CD14-positive monocyte (primary cell): Measurements from ENCODE around the gene COPB1. TPM values are rescaled to one million over a fixed set of nuclear protein-coding genes. Genes with fewer than 3 reads are reported as not detected.

Experiments
- DNase-seq, 3 donors: peaks; one replicate each; pipeline ENCODE4 v3.0.0-alpha.2; 2011 to 2022
- H2AFZ ChIP-seq: 2 replicates; pipeline ENCODE4 v1.6.0; 2012; ENCODE audit warnings: mild to moderate bottlenecking, low read depth, low read length, inconsistent platforms; ENCODE audit not compliant: insufficient read depth, poor library complexity, severe bottlenecking
- H3K27ac ChIP-seq, 2 donors: 1 replicate in 1 of 2; 2 replicates in 1 of 2; pipeline ENCODE4 v1.5.1; 2012 to 2013; ENCODE audit warnings: low read length in 2 of 2, control low read depth in 1 of 2, inconsistent platforms in 1 of 2, low read depth in 1 of 2, mild to moderate bottlenecking in 1 of 2
- H3K27me3 ChIP-seq, 2 donors: one replicate each; pipeline versions ENCODE4 v1.6.0 to v1.6.1; 2011 to 2013; ENCODE audit warnings: low read length in 2 of 2; ENCODE audit not compliant: control insufficient read depth in 2 of 2, insufficient read depth in 2 of 2
- H3K36me3 ChIP-seq, 2 donors: replicated peaks in 1 of 2; 1 replicate in 1 of 2; 2 replicates in 1 of 2; pipeline versions ENCODE4 v1.5.1 to v1.6.1; 2012 to 2013; ENCODE audit warnings: low read length in 2 of 2, control low read depth in 1 of 2, inconsistent platforms in 1 of 2, mild to moderate bottlenecking in 1 of 2; ENCODE audit not compliant: insufficient read depth in 2 of 2, control insufficient read depth in 1 of 2
- H3K4me1 ChIP-seq, 2 donors: 1 replicate in 1 of 2; 2 replicates in 1 of 2; pipeline versions ENCODE4 v1.5.1 to v1.6.1; 2012 to 2013; ENCODE audit warnings: low read length in 2 of 2, control low read depth in 1 of 2, inconsistent platforms in 1 of 2, mild to moderate bottlenecking in 1 of 2, moderate library complexity in 1 of 2; ENCODE audit not compliant: insufficient read depth in 2 of 2, control insufficient read depth in 1 of 2
- H3K4me2 ChIP-seq: replicated peaks from 2 replicates; pipeline ENCODE3; 2012; ENCODE audit warnings: low read length, moderate library complexity, mild to moderate bottlenecking; ENCODE audit not compliant: poor library complexity, severe bottlenecking; ENCODE audit errors: extremely low read depth
- H3K4me3 ChIP-seq, 3 experiments: fragments of 200-600 bp in 1 of 3; sonication (generic) in 1 of 3; replicated peaks in 1 of 3; 1 replicate in 2 of 3; 2 replicates in 1 of 3; pipeline ENCODE4 v1.5.1; 2011 to 2013; ENCODE audit warnings: low read length in 3 of 3, mild to moderate bottlenecking in 3 of 3, control low read depth in 2 of 3, low read depth in 2 of 3, inconsistent platforms in 1 of 3, moderate library complexity in 1 of 3
- H3K79me2 ChIP-seq: 2 replicates; pipeline ENCODE4 v1.6.0; 2012; ENCODE audit warnings: mild to moderate bottlenecking, control low read depth, inconsistent platforms, low read length, moderate library complexity; ENCODE audit not compliant: insufficient read depth
- H3K9ac ChIP-seq: 2 replicates; pipeline ENCODE4 v1.6.0; 2017; ENCODE audit warnings: low read length, mild to moderate bottlenecking; ENCODE audit not compliant: insufficient read depth, poor library complexity, severe bottlenecking
- H3K9me3 ChIP-seq, 2 donors: replicated peaks in 1 of 2; 1 replicate in 1 of 2; 2 replicates in 1 of 2; pipeline versions ENCODE4 v1.5.1 to v1.6.1; 2012 to 2013; ENCODE audit warnings: low read length in 2 of 2, control low read depth in 1 of 2; ENCODE audit not compliant: control insufficient read depth in 1 of 2, insufficient read depth in 1 of 2
- H4K20me1 ChIP-seq: 2 replicates; pipeline ENCODE4 v1.6.0; 2012; ENCODE audit warnings: mild to moderate bottlenecking, low read length, control low read depth, moderate library complexity; ENCODE audit not compliant: insufficient read depth
- H3K27ac Mint-ChIP-seq, 7 donors: one replicate each; pipeline ENCODE4 v1.8.0; 2020; ENCODE audit warnings: mild to moderate bottlenecking in 7 of 7, mixed read lengths in 7 of 7, moderate library complexity in 6 of 7, inconsistent platforms in 2 of 7
- H3K27me3 Mint-ChIP-seq, 3 donors: one replicate each; pipeline ENCODE4 v1.8.0; 2021 to 2022; ENCODE audit warnings: low read depth in 3 of 3, mild to moderate bottlenecking in 3 of 3, mixed read lengths in 3 of 3, moderate library complexity in 3 of 3, inconsistent platforms in 1 of 3
- H3K36me3 Mint-ChIP-seq, 2 donors: one replicate each; pipeline ENCODE4 v1.8.0; 2020; ENCODE audit warnings: mixed read lengths in 2 of 2, inconsistent platforms in 1 of 2, mild to moderate bottlenecking in 1 of 2
- H3K4me1 Mint-ChIP-seq: one replicate; pipeline ENCODE4 v1.8.0; 2020; ENCODE audit warnings: mild to moderate bottlenecking, mixed read lengths
- H3K4me3 Mint-ChIP-seq, 2 donors: one replicate each; pipeline ENCODE4 v1.8.0; 2020; ENCODE audit warnings: mild to moderate bottlenecking in 2 of 2, mixed read lengths in 2 of 2, moderate library complexity in 1 of 2
- H3K9me3 Mint-ChIP-seq, 7 donors: one replicate each; pipeline ENCODE4 v1.8.0; 2020 to 2022; ENCODE audit warnings: mixed read lengths in 7 of 7, mild to moderate bottlenecking in 6 of 7, moderate library complexity in 6 of 7, inconsistent platforms in 2 of 7
- CTCF ChIP-seq: fragments of 200-600 bp; IDR thresholded peaks from one replicate; pipeline ENCODE4 v1.8.0; 2022; ENCODE audit warnings: antibody characterized with exemption, mild to moderate bottlenecking
- WGBS: methylation state at CpG from one replicate; pipeline ENCODE4 v1.1.5; 2013; ENCODE audit warnings: missing lambda C conversion rate; ENCODE audit not compliant: insufficient coverage; 5-methylcytosine and 5-hydroxymethylcytosine counted together
- intact Hi-C, 2 donors: fragments of 100-400 bp; cut with micrococcal nuclease; formaldehyde crosslinking; loops; one replicate each; pipeline versions ENCODE4 v1.15.0 to v1.15.1; 2023
- polyA plus RNA-seq, 3 donors: library from polyadenylated mRNA; depleted of rRNA in 1 of 3; unstranded in 2 of 3; stranded (reverse) in 1 of 3; fragments of 300-500 nt in 2 of 3; fragments of >200 nt in 1 of 3; fragmentation: Illumina TruSeq in 2 of 3; gene quantifications; 1 replicate in 2 of 3; 2 replicates in 1 of 3; pipeline ENCODE4 v1.2.3, GENCODE V29; 2012 to 2021

Gene COPB1
- polyA plus RNA-seq, 3 donors: 37.8 to 108 (median 87.1) TPM

GRCh38 chr11:14543260-14543659 lies 43.6 kb upstream of the COPB1 start:
- Mint-ChIP-seq H3K9me3 (peaks cover 0 to 2% (median 0%) of the 10 kb centered on the region in 7 donors), H3K27me3 (no peaks in the 10 kb centered on the region), H3K27ac (peak overlapping the region in 5 of 7 donors; percentile 77 to 94 (median 92)), H3K4me3 (no peak overlapping the region), H3K4me1 (peaks cover 60% of the 10 kb centered on the region), H3K36me3 (no peaks in the 10 kb centered on the region)
- H3K9ac ChIP-seq: no peak overlapping the region
- DNase-seq: no peak
- TF ChIP-seq CTCF: no peak
- no peaks in the 10 kb centered on the region for H3K36me3 ChIP-seq
- H3K79me2 ChIP-seq: peaks cover 10% of the 10 kb centered on the region
- H3K27ac ChIP-seq: peak overlapping the region; percentile 55 to 92
- no peak overlapping the region for H3K4me2 ChIP-seq
- H3K27me3 ChIP-seq: no peaks in the 10 kb centered on the region
- peak overlapping the region in 1 of 3 experiments; percentile 37 for H3K4me3 ChIP-seq
- H2AFZ ChIP-seq: no peak overlapping the region
- intact Hi-C loops: loop anchor here (5.0 to 10.0 kb wide), 2 partner anchors 102 to 354 kb away; partner anchors contain the start of gene PDE3B (in 1 of the 2)
- no peaks in the 10 kb centered on the region for H3K9me3 ChIP-seq
- peaks cover 57 to 64% of the 10 kb centered on the region in 2 donors for H3K4me1 ChIP-seq
- no CpG with 5 or more reads among the region's 1 CpG for WGBS
- no peaks in the 10 kb centered on the region for H4K20me1 ChIP-seq

GRCh38 chr11:14542324-14542723 lies 42.7 kb upstream of the COPB1 start:
- H3K4me3 Mint-ChIP-seq: peak overlapping the region in 1 of 2 donors; percentile 23
- H3K27me3 Mint-ChIP-seq: no peaks in the 10 kb centered on the region
- no peaks in the 10 kb centered on the region for H3K36me3 Mint-ChIP-seq
- Histone ChIP-seq H3K79me2 (peaks cover 10% of the 10 kb centered on the region), H3K9ac (no peak overlapping the region), H3K4me3 (peak overlapping the region in 1 of 3 experiments; percentile 37), H3K27me3 (no peaks in the 10 kb centered on the region), H3K9me3 (no peaks in the 10 kb centered on the region), H3K4me2 (peak overlapping the region; percentile 41), H3K36me3 (no peaks in the 10 kb centered on the region), H4K20me1 (no peaks in the 10 kb centered on the region), H3K4me1 (peaks cover 62 to 69% of the 10 kb centered on the region in 2 donors), H2AFZ (no peak overlapping the region), H3K27ac (peak overlapping the region; percentile 55 to 92)
- H3K27ac Mint-ChIP-seq: peak overlapping the region; percentile 73 to 94 (median 92)
- H3K9me3 Mint-ChIP-seq: peaks cover 0 to 2% (median 0%) of the 10 kb centered on the region in 7 donors
- DNase-seq: peak; percentile 12 to 32 (median 31)
- TF ChIP-seq CTCF: no peak
- intact Hi-C loops: loop anchor here (5.0 to 10.0 kb wide), 2 partner anchors 102 to 355 kb away; partner anchors contain the start of gene PDE3B (in 1 of the 2)
- H3K4me1 Mint-ChIP-seq: peaks cover 63% of the 10 kb centered on the region
